HEK293 (cell line): ENCODE measurements around the gene PALMD.

Source experiments
- CTCF ChIA-PET: fragments of 350-600 bp; formaldehyde crosslinking; extraction: SDS; loops from one replicate; lab custom pipeline; 2021; ENCODE audit warnings: antibody characterized with exemption; lab: Yijun Ruan, JAX
- POLR2A ChIA-PET: fragments of 300-600 bp; formaldehyde crosslinking; extraction: SDS; loops from one replicate; lab custom pipeline; 2020; ENCODE audit warnings: antibody characterized with exemption, inconsistent platforms; lab: Yijun Ruan, JAX
- H3K27ac ChIP-seq: fragments of 200-500 bp; sonication (Bioruptor generic); 2 replicates; pipeline ENCODE4 v1.5.1; 2014; ENCODE audit warnings: low read depth, low read length, control low read depth, inconsistent platforms; ENCODE audit errors: extremely low read depth
- H3K36me3 ChIP-seq, 2 experiments: fragments of 200-500 bp in 1 of 2; sonication (Bioruptor generic) in 1 of 2; 1 replicate in 1 of 2; 2 replicates in 1 of 2; pipeline ENCODE4 v1.5.1; 2014 to 2017; ENCODE audit warnings: inconsistent platforms in 2 of 2, low read length in 2 of 2; ENCODE audit not compliant: control insufficient read depth in 2 of 2, insufficient read depth in 1 of 2
- H3K4me1 ChIP-seq: fragments of 200-500 bp; sonication (Bioruptor generic); 2 replicates; pipeline ENCODE4 v1.5.1; 2014; ENCODE audit warnings: mild to moderate bottlenecking, low read length, inconsistent platforms; ENCODE audit not compliant: control insufficient read depth, insufficient read depth
- H3K4me3 ChIP-seq: 2 replicates; pipeline ENCODE4 v1.5.1; 2011; ENCODE audit warnings: low read depth, mild to moderate bottlenecking, control low read depth, low read length, moderate library complexity
- H3K9me3 ChIP-seq: fragments of 200-500 bp; sonication (Bioruptor generic); 2 replicates; pipeline ENCODE4 v1.5.1; 2014; ENCODE audit warnings: low read depth, low read length, inconsistent platforms; ENCODE audit not compliant: control insufficient read depth, insufficient read depth
- OSR2 ChIP-seq: fragments of 450-650 bp; formaldehyde crosslinking; IDR thresholded peaks from 2 replicates; pipeline ENCODE4 v1.5.1; 2016; ENCODE audit warnings: missing biosample characterization, missing genetic modification characterization
- SCRT2 ChIP-seq: fragments of 450-650 bp; formaldehyde crosslinking; IDR thresholded peaks from 2 replicates; pipeline ENCODE4 v1.5.1; 2016; ENCODE audit warnings: missing biosample characterization, missing genetic modification characterization
- ZNF146 ChIP-seq: fragments of 450-650 bp; formaldehyde crosslinking; IDR thresholded peaks from 2 replicates; pipeline ENCODE4 v1.5.1; 2016; ENCODE audit warnings: missing biosample characterization, missing genetic modification characterization
- ZNF19 ChIP-seq: fragments of 450-650 bp; formaldehyde crosslinking; IDR thresholded peaks from 2 replicates; pipeline ENCODE4; 2016; ENCODE audit warnings: missing biosample characterization, missing genetic modification characterization, low read depth
- ZNF266 ChIP-seq: fragments of 450-650 bp; formaldehyde crosslinking; IDR thresholded peaks from 2 replicates; pipeline ENCODE4 v1.5.1; 2016; ENCODE audit warnings: missing biosample characterization, missing genetic modification characterization, low read depth
- ZNF366 ChIP-seq: fragments of 450-650 bp; formaldehyde crosslinking; conservative IDR thresholded peaks from 2 replicates; pipeline ENCODE4 v1.5.1; 2016; ENCODE audit warnings: missing biosample characterization, missing genetic modification characterization
- ZNF37A ChIP-seq: fragments of 450-650 bp; IDR thresholded peaks from 2 replicates; pipeline ENCODE4 v1.5.1; 2018; ENCODE audit warnings: missing biosample characterization, missing genetic modification characterization
- ZNF416 ChIP-seq: fragments of 450-650 bp; formaldehyde crosslinking; IDR thresholded peaks from 2 replicates; pipeline ENCODE4 v1.5.1; 2016; ENCODE audit warnings: missing biosample characterization, missing genetic modification characterization
- ZNF621 ChIP-seq: fragments of 450-650 bp; formaldehyde crosslinking; IDR thresholded peaks from 2 replicates; pipeline ENCODE4 v1.5.1; 2017; ENCODE audit warnings: missing biosample characterization, missing genetic modification characterization
- ZNF747 ChIP-seq: fragments of 450-650 bp; formaldehyde crosslinking; IDR thresholded peaks from 2 replicates; pipeline ENCODE4 v1.5.1; 2016; ENCODE audit warnings: missing biosample characterization, missing genetic modification characterization
- TF ChIP-seq, protein P1 (sequence below): fragments of 450-650 bp; formaldehyde crosslinking; IDR thresholded peaks from 2 replicates; pipeline ENCODE4 v1.5.1; 2016; ENCODE audit warnings: missing biosample characterization, missing genetic modification characterization
- TF ChIP-seq, protein P2 (sequence below): fragments of 450-650 bp; formaldehyde crosslinking; IDR thresholded peaks from 2 replicates; pipeline ENCODE4 v1.5.0; 2017; ENCODE audit warnings: missing biosample characterization, missing genetic modification characterization, borderline replicate concordance
- TF ChIP-seq, protein P3 (sequence below): fragments of 450-650 bp; formaldehyde crosslinking; conservative IDR thresholded peaks from 2 replicates; pipeline ENCODE4 v1.5.1; 2016; ENCODE audit warnings: low read depth, missing biosample characterization, missing genetic modification characterization
- TF ChIP-seq, protein P4 (sequence below): fragments of 450-650 bp; formaldehyde crosslinking; IDR thresholded peaks from 2 replicates; pipeline ENCODE4 v1.5.1; 2017; ENCODE audit warnings: missing biosample characterization, missing genetic modification characterization
- TF ChIP-seq, protein P5 (sequence below): fragments of 450-650 bp; formaldehyde crosslinking; IDR thresholded peaks from 2 replicates; pipeline ENCODE4 v1.5.1; 2016; ENCODE audit warnings: missing biosample characterization, missing genetic modification characterization
- TF ChIP-seq, protein P6 (sequence below): fragments of 450-650 bp; formaldehyde crosslinking; IDR thresholded peaks from 2 replicates; pipeline ENCODE4 v1.5.1; 2016; ENCODE audit warnings: missing biosample characterization, missing genetic modification characterization

The PALMD gene

DNA sequence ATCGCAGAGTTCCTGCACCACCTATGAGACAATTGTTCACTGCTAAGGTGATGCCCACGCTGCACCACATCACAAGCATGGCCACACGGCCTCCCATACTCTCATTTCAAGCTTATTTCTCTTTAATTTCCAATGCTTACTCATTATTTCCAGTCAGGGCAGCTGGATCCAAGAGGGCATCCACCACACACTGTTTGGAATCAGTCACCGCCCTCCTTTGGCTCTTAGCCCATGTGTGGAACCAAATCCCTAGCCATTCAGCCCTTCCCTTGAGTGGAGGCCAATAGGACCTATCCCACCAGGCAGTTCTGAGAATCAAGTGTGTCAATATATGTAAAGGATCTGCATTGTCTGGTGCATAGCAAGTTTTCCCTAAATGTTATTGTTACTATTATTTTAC is 26.3 kb upstream of the PALMD start (continued):
- no peak for TF ChIP-seq ZNF266 (tag by site-specific recombination)
- TF ChIP-seq ZNF747 (tag by site-specific recombination), result no peak
- TF ChIP-seq ZNF416 (tag by site-specific recombination), result no peak
- TF ChIP-seq ZNF19, result no peak

DNA sequence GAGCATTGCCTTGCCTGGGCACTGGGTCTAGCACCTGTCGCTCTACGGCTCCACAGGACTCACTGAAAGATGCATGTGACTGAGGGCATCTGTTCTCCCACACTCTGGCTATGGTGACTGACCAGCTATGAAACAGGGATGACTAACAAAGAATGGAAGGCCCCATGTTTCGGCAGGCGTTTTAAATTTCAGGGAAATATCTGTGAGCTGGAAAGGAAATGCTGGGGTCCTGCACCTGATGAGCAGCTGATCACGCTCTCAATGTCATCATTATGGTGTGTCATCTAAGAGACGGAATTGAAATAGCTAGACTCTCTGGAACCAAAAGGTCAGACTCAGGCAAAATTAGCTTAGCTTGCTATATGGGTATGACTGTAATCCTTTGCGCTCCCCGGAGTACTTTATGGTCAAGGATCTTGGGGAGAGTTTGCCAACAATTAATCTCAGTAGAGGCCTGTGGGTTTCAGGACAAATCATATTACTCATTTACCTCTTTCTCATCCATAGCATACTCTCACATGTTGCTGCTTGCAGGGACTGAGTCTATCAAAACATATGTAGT is 24.5 kb upstream of the PALMD start:
- no peaks in the 10 kb centered on the region for H3K9me3 ChIP-seq
- H3K4me1 ChIP-seq, result no peaks in the 10 kb centered on the region
- H3K36me3 ChIP-seq, result no peaks in the 10 kb centered on the region
- CTCF ChIA-PET, result no interaction called here
- H3K4me3 ChIP-seq, result no peak overlapping the region
- no peak overlapping the region for H3K27ac ChIP-seq
- peak; percentile 56 for TF ChIP-seq SCRT2 (tag by site-specific recombination)
- TF ChIP-seq ZNF37A (tag by site-specific recombination), result no peak
- POLR2A ChIA-PET, result no interaction called here

DNA sequence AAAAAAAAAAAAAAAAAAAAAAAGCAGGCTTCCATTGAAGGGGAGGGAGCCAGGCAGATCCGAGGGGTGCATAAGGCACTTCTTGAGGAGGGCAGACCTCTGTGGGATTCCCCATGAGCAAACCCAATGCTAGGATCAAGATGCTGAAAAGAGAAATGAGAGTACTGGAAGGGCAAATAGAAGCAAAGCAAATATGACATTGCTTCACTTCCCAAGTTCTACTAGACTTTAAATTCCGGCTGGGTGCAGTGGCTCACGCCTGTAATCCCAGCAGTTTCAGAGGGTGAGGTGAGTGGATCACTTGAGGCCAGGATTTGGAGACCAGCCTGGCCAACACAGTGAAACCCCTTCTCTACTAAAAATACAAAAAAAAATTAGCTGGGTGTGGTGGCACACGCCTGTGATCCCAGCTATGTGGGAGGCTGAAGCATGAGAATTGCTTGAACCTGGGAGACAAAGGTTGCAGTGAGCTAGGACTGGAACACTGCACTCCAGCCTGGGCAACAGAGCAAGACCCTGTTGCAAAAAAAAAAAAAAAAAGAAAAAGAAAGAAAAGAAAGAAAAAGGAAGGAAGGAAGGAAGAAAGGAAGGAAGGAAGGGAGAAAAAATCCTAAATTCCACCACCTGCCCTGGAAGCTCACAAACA is 23.1 kb upstream of the PALMD start:
- ChIA-PET POLR2A (no interaction called here), CTCF (no interaction called here)
- Histone ChIP-seq H3K4me3 (no peak overlapping the region), H3K4me1 (no peaks in the 10 kb centered on the region), H3K27ac (no peak overlapping the region), H3K36me3 (no peaks in the 10 kb centered on the region), H3K9me3 (no peaks in the 10 kb centered on the region)
- peak; percentile 32; the same call in 1 of the 2 replicates for TF ChIP-seq ZNF366 (tag by site-specific recombination)
- TF ChIP-seq, protein P1, sequence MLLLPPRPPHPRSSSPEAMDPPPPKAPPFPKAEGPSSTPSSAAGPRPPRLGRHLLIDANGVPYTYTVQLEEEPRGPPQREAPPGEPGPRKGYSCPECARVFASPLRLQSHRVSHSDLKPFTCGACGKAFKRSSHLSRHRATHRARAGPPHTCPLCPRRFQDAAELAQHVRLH (tag by site-specific recombination), result no peak

DNA sequence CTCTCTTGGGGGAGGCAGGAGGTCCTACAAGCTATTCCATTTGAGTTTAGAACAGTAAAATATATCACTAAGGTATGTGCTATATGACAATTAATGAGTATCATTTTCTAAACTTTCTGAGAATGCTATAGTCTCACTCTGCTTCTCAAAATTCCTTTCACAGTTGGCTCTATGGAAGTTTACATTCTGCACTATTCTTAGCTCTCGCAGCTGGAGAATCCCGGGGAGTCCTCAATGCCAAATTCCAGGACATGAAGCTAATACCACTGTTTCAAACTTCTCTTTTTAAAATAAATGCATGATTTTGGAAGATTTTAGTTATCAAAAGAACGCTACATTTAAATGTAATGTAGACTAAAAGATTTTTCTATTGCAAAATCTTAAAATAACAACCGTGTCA is 22.4 kb upstream of the PALMD start:
- CTCF ChIA-PET, result interaction anchor here (0.7 kb wide), 1 partner anchor 18 kb away, joined by 3 read pairs; no protein-coding TSS in a partner anchor
- H3K4me3 ChIP-seq, result no peak overlapping the region
- H3K9me3 ChIP-seq, result no peaks in the 10 kb centered on the region
- no peaks in the 10 kb centered on the region for H3K36me3 ChIP-seq
- no peak overlapping the region for H3K27ac ChIP-seq
- H3K4me1 ChIP-seq, result no peaks in the 10 kb centered on the region
- POLR2A ChIA-PET, result no interaction called here
- TF ChIP-seq, protein P1 (tag by site-specific recombination), result no peak
- TF ChIP-seq ZNF621, result no peak
- no peak for TF ChIP-seq OSR2 (tag by site-specific recombination)
- TF ChIP-seq, protein P2, sequence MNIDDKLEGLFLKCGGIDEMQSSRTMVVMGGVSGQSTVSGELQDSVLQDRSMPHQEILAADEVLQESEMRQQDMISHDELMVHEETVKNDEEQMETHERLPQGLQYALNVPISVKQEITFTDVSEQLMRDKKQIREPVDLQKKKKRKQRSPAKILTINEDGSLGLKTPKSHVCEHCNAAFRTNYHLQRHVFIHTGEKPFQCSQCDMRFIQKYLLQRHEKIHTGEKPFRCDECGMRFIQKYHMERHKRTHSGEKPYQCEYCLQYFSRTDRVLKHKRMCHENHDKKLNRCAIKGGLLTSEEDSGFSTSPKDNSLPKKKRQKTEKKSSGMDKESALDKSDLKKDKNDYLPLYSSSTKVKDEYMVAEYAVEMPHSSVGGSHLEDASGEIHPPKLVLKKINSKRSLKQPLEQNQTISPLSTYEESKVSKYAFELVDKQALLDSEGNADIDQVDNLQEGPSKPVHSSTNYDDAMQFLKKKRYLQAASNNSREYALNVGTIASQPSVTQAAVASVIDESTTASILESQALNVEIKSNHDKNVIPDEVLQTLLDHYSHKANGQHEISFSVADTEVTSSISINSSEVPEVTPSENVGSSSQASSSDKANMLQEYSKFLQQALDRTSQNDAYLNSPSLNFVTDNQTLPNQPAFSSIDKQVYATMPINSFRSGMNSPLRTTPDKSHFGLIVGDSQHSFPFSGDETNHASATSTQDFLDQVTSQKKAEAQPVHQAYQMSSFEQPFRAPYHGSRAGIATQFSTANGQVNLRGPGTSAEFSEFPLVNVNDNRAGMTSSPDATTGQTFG (tag by site-specific recombination), result no peak
- TF ChIP-seq, protein P3, sequence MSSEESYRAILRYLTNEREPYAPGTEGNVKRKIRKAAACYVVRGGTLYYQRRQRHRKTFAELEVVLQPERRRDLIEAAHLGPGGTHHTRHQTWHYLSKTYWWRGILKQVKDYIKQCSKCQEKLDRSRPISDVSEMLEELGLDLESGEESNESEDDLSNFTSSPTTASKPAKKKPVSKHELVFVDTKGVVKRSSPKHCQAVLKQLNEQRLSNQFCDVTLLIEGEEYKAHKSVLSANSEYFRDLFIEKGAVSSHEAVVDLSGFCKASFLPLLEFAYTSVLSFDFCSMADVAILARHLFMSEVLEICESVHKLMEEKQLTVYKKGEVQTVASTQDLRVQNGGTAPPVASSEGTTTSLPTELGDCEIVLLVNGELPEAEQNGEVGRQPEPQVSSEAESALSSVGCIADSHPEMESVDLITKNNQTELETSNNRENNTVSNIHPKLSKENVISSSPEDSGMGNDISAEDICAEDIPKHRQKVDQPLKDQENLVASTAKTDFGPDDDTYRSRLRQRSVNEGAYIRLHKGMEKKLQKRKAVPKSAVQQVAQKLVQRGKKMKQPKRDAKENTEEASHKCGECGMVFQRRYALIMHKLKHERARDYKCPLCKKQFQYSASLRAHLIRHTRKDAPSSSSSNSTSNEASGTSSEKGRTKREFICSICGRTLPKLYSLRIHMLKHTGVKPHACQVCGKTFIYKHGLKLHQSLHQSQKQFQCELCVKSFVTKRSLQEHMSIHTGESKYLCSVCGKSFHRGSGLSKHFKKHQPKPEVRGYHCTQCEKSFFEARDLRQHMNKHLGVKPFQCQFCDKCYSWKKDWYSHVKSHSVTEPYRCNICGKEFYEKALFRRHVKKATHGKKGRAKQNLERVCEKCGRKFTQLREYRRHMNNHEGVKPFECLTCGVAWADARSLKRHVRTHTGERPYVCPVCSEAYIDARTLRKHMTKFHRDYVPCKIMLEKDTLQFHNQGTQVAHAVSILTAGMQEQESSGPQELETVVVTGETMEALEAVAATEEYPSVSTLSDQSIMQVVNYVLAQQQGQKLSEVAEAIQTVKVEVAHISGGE (tag by site-specific recombination), result no peak
- TF ChIP-seq ZNF146, result no peak
- TF ChIP-seq, protein P4, sequence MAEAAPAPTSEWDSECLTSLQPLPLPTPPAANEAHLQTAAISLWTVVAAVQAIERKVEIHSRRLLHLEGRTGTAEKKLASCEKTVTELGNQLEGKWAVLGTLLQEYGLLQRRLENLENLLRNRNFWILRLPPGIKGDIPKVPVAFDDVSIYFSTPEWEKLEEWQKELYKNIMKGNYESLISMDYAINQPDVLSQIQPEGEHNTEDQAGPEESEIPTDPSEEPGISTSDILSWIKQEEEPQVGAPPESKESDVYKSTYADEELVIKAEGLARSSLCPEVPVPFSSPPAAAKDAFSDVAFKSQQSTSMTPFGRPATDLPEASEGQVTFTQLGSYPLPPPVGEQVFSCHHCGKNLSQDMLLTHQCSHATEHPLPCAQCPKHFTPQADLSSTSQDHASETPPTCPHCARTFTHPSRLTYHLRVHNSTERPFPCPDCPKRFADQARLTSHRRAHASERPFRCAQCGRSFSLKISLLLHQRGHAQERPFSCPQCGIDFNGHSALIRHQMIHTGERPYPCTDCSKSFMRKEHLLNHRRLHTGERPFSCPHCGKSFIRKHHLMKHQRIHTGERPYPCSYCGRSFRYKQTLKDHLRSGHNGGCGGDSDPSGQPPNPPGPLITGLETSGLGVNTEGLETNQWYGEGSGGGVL (tag by site-specific recombination), result no peak
- TF ChIP-seq, protein P5, sequence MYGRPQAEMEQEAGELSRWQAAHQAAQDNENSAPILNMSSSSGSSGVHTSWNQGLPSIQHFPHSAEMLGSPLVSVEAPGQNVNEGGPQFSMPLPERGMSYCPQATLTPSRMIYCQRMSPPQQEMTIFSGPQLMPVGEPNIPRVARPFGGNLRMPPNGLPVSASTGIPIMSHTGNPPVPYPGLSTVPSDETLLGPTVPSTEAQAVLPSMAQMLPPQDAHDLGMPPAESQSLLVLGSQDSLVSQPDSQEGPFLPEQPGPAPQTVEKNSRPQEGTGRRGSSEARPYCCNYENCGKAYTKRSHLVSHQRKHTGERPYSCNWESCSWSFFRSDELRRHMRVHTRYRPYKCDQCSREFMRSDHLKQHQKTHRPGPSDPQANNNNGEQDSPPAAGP (tag by site-specific recombination), result no peak
- TF ChIP-seq, protein P6, sequence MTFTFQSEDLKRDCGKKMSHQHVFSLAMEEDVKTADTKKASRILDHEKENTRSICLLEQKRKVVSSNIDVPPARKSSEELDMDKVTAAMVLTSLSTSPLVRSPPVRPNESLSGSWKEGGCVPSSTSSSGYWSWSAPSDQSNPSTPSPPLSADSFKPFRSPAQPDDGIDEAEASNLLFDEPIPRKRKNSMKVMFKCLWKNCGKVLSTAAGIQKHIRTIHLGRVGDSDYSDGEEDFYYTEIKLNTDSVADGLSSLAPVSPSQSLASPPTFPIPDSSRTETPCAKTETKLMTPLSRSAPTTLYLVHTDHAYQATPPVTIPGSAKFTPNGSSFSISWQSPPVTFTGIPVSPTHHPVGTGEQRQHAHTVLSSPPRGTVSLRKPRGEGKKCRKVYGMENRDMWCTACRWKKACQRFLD (tag by site-specific recombination), result no peak
